ENCODE measurements around the gene HPSE2.

DNA sequence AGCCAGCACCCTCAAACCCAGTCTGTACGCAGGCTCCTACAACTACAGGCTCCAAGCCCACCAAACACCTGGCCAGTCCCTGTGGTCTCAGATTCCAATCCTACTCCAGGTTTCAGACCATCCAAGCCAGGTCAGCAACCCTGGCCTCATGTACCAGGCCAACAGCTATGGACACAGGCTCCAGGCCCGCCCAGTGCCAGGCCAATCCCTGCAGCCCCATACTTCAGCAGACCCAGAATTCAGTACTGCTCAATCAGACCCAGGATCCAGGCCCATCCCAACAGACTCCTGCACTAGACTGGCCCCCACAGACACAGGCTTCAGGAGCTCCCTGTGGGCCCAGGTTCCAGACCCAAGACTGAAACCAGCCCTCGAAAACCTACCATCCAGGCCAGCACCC lies 32.3 kb downstream of the HPSE2 start:
- TF ChIP-seq POLR2AphosphoS5 (IDR thresholded peaks at IDR 0.05; ENCODE audit: borderline replicate concordance, low read depth, low read length), result no peak
- TF ChIP-seq EZH2 (IDR thresholded peaks at IDR 0.05), result no peak
